ENCODE measurements around the gene APBA1. TPM values are rescaled to one million over a fixed set of nuclear protein-coding genes. Genes with fewer than 3 reads are reported as not detected.
A peak's percentile ranks its signal among the peaks of the same experiment; 100 is the strongest.

Gene APBA1
- total and polyA plus RNA-seq, 2 of the 4 experiments (the other 2 are of a cell fraction) = 3.8 to 5.1 TPM

DNA sequence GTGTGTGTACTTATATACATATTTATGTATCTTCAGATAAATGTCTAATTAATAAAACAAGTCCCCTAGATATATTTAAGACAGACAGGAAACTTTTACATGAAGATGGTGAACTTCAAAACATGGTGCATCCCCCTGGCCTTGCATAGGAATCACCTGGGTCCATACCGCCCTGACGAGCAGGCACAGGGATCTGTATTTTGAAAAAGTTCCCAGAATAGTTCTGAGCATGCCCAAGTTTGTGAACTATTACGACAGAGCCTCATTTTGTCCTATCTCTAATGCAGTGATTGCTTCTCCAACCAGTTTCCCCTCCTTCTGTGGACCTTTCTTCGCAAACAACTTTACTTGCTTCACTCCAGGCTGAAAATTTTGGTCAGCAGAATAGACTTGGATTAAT is 98.1 kb downstream of the APBA1 start:
- Histone ChIP-seq H2AK5ac (ENCODE audit: low read depth, low read length) (peak overlapping the region; percentile 69; the same call in 1 of the 2 replicates), H2BK120ac (ENCODE audit: low read depth, low read length) (no peak overlapping the region), H4K5ac (ENCODE audit: low read depth, low read length) (no peak overlapping the region), H4K20me1 (ENCODE audit: insufficient read depth, low read length) (peaks cover 3% of the 10 kb centered on the region; the same call in 1 of the 2 replicates), H3K9ac (ENCODE audit: low read depth, low read length) (no peak overlapping the region), H4K91ac (ENCODE audit: insufficient read depth, low read depth, low read length) (no peak overlapping the region), H3K4me1 (ENCODE audit: control insufficient read depth, insufficient read depth, low read length) (peaks cover 11% of the 10 kb centered on the region), H3K79me1 (ENCODE audit: low read depth in 1 of 2, low read length in 2 of 2) (peaks cover 0 to 10% of the 10 kb centered on the region in 2 experiments; a peak in 2 of 4 replicates), H4K8ac (ENCODE audit: low read depth in 2 of 2, low read length in 2 of 2) (peak overlapping the region in 1 of 2 experiments; percentile 50; a peak in 1 of 4 replicates), H3K27ac (ENCODE audit: insufficient read depth, low read length) (no peak overlapping the region), H3K27me3 (ENCODE audit: control insufficient read depth, insufficient read depth, low read length) (no peaks in the 10 kb centered on the region), H3K18ac (ENCODE audit: low read depth, low read length) (peak overlapping the region; percentile 51; the same call in 1 of the 2 replicates), H3K9me3 (ENCODE audit: control insufficient read depth, insufficient read depth, low read length) (no peaks in the 10 kb centered on the region), H3K23ac (ENCODE audit: low read depth, low read length) (0 out of 2 replicates have a peak overlapping the region, but pooled peaks have one; percentile 50), H2AK9ac (replicated peaks; ENCODE audit: low read depth, low read length, poor library complexity) (no peak overlapping the region), H3K4ac (ENCODE audit: low read depth, low read length) (peak overlapping the region; percentile 55), H3K9me1 (ENCODE audit: insufficient read depth, low read length) (peaks cover 11% of the 10 kb centered on the region), H3K56ac (ENCODE audit: extremely low read depth, insufficient read depth, low read length) (no peak overlapping the region), H2AFZ (replicated peaks; ENCODE audit: low read length, poor library complexity) (no peak overlapping the region), H3K36me3 (ENCODE audit: control insufficient read depth, insufficient read depth, low read length) (no peaks in the 10 kb centered on the region), H3K4me3 (ENCODE audit: insufficient read depth, low read depth, low read length) (no peak overlapping the region), H2BK20ac (ENCODE audit: low read depth, low read length) (no peak overlapping the region), H2BK15ac (ENCODE audit: low read depth, low read length) (no peak overlapping the region), H3K14ac (replicated peaks; ENCODE audit: low read depth, low read length) (0 out of 2 replicates have a peak overlapping the region, but pooled peaks have one; percentile 26), H3K4me2 (ENCODE audit: low read depth, low read length) (no peak overlapping the region), H2BK5ac (ENCODE audit: low read depth, low read length, poor library complexity, severe bottlenecking) (no peak overlapping the region)
- 53% methylated on average over 2 of the region's 4 CpGs; no CpG with 5 or more reads in 1 of the 2 experiments for WGBS, 2 experiments (ENCODE audit: extremely low coverage in 2 of 2, insufficient read length in 1 of 2)
- dilution Hi-C loops (cut with HindIII; ENCODE audit: low sequenced_read_pairs, unreplicated experiment) (no loop called here), intact Hi-C loops (cut with micrococcal nuclease) (no loop called here), in situ Hi-C loops (cut with MboI; ENCODE audit: low sequenced_read_pairs) (loop anchor here (5.0 to 25.0 kb wide), 3 partner anchors 52 to 663 kb away; no protein-coding TSS in a partner anchor)
- DNase-seq (no peak), ATAC-seq (ENCODE audit: low read depth) (no peak)
- no TSS peak for BruUV-seq (replicated peaks)
- ChIA-PET CTCF (no interaction called here), POLR2A (ENCODE audit: unreplicated experiment) (no interaction called here)
- no peak for TF ChIP-seq POLR2A (IDR thresholded peaks at IDR 0.05; ENCODE audit: low read depth, low read length)
- TF ChIP-seq CEBPB (IDR thresholded peaks at IDR 0.05; ENCODE audit: low read depth, low read length) = 0 out of 2 replicates have a peak, but pooled peaks have one; percentile 20

All from IMR-90 (cell line).